HG03378 (cell line): ENCODE results near the gene PLPP3.
A peak's percentile ranks its signal among the peaks of the same experiment; 100 is the strongest.

Experiments used
- ATAC-seq: cut with Tn5 transposase; IDR thresholded peaks from one replicate; pipeline ENCODE4 v1.9.1; 2021; ENCODE audit warnings: mild to moderate bottlenecking, moderate library complexity; ENCODE audit not compliant: unreplicated experiment

Gene PLPP3

GRCh38 chr1:56548571-56548970, 30.8 kb downstream of the PLPP3 start:
- no peak for ATAC-seq

GRCh38 chr1:56547977-56548376, 31.4 kb downstream of the PLPP3 start:
- ATAC-seq: no peak

- no peak for ATAC-seq
Observed at GRCh38 chr1:56547473-56547872, 31.9 kb downstream of the PLPP3 start.

- no peak for ATAC-seq
Observed at GRCh38 chr1:56545711-56546110, 33.7 kb downstream of the PLPP3 start.

- no peak for ATAC-seq
Observed at GRCh38 chr1:56543783-56544612, 35.4 kb downstream of the PLPP3 start.

GRCh38 chr1:56542651-56543050, 36.7 kb downstream of the PLPP3 start:
- no peak for ATAC-seq

GRCh38 chr1:56541408-56541807, 38.0 kb downstream of the PLPP3 start:
- ATAC-seq: no peak

GRCh38 chr1:56540467-56540866, 38.9 kb downstream of the PLPP3 start:
- no peak for ATAC-seq

GRCh38 chr1:56539520-56539931, 39.8 kb downstream of the PLPP3 start:
- no peak for ATAC-seq

GRCh38 chr1:56538532-56538931, 40.8 kb downstream of the PLPP3 start:
- no peak for ATAC-seq

GRCh38 chr1:56537660-56538059, 41.7 kb downstream of the PLPP3 start:
- no peak for ATAC-seq

- no peak for ATAC-seq
Observed at GRCh38 chr1:56535939-56536338, 43.4 kb downstream of the PLPP3 start.

- no peak for ATAC-seq
Observed at GRCh38 chr1:56535362-56535761, 44.0 kb downstream of the PLPP3 start.

GRCh38 chr1:56534130-56534651, 45.2 kb downstream of the PLPP3 start:
- ATAC-seq: no peak

- peak; percentile 80 for ATAC-seq
Observed at GRCh38 chr1:56533621-56534020, 45.7 kb downstream of the PLPP3 start.

GRCh38 chr1:56533197-56533596, 46.2 kb downstream of the PLPP3 start:
- ATAC-seq: peak; percentile 12

GRCh38 chr1:56532350-56532683, 47.0 kb downstream of the PLPP3 start:
- no peak for ATAC-seq

GRCh38 chr1:56531624-56532349, 47.6 kb downstream of the PLPP3 start:
- no peak for ATAC-seq

- ATAC-seq: no peak
Observed at GRCh38 chr1:56529801-56530200, 49.6 kb downstream of the PLPP3 start.

GRCh38 chr1:56527548-56528302, 51.6 kb downstream of the PLPP3 start:
- no peak for ATAC-seq

GRCh38 chr1:56526571-56527174, 52.7 kb downstream of the PLPP3 start:
- ATAC-seq: peak; percentile 81
